Measurements from ENCODE around the gene PARP12. TPM values are rescaled to one million over a fixed set of nuclear protein-coding genes. Genes with fewer than 3 reads are reported as not detected.

PARP12 gene
- total and polyA plus RNA-seq, 9 of the 15 experiments (the other 6 are each of a cell fraction or from before 2014, with no cell fraction given), result 4.6 to 40.4 (median 23.5) TPM

DNA sequence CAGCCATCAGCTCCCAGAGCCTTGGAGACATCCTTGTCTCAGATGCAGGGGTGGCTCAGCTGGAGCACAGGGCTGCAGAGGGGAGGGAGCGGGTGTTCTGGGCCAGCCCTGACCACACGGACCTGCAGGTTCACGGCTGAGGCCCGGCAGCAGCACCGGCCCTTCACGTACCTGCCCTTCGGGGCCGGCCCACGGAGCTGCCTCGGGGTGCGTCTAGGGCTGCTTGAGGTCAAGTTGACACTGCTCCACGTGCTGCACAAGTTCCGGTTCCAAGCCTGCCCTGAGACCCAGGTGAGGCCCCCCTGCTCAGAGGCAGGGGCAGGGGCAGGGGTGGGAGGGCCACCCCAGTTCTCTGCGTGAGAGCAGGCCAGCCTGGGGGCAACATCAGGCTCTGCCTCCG, 45.2 kb downstream of the PARP12 start (continued):
- TF ChIP-seq ZNF3 (CRISPR knock-in tag; IDR thresholded peaks at IDR 0.05), result no peak
- TF ChIP-seq, protein P1, sequence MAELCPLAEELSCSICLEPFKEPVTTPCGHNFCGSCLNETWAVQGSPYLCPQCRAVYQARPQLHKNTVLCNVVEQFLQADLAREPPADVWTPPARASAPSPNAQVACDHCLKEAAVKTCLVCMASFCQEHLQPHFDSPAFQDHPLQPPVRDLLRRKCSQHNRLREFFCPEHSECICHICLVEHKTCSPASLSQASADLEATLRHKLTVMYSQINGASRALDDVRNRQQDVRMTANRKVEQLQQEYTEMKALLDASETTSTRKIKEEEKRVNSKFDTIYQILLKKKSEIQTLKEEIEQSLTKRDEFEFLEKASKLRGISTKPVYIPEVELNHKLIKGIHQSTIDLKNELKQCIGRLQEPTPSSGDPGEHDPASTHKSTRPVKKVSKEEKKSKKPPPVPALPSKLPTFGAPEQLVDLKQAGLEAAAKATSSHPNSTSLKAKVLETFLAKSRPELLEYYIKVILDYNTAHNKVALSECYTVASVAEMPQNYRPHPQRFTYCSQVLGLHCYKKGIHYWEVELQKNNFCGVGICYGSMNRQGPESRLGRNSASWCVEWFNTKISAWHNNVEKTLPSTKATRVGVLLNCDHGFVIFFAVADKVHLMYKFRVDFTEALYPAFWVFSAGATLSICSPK (IDR thresholded peaks at IDR 0.05; ENCODE audit: borderline replicate concordance), result no peak
- TF ChIP-seq KAT2B (IDR thresholded peaks at IDR 0.05; ENCODE audit: low read depth, low read length), result no peak
- no peak for TF ChIP-seq SMARCE1 (IDR thresholded peaks at IDR 0.05)
- TF ChIP-seq MAFG (tag; conservative IDR thresholded peaks at IDR 0.05), result no peak
- 0 out of 2 replicates have a peak, but pooled peaks have one; percentile 39 for TF ChIP-seq TGIF2 (CRISPR knock-in tag; IDR thresholded peaks at IDR 0.05)
- TF ChIP-seq, protein P2, sequence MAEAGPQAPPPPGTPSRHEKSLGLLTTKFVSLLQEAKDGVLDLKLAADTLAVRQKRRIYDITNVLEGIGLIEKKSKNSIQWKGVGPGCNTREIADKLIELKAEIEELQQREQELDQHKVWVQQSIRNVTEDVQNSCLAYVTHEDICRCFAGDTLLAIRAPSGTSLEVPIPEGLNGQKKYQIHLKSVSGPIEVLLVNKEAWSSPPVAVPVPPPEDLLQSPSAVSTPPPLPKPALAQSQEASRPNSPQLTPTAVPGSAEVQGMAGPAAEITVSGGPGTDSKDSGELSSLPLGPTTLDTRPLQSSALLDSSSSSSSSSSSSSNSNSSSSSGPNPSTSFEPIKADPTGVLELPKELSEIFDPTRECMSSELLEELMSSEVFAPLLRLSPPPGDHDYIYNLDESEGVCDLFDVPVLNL (CRISPR knock-in tag; IDR thresholded peaks at IDR 0.05; ENCODE audit: low read depth), result no peak
- TF ChIP-seq CCNT2 (IDR thresholded peaks at IDR 0.05; ENCODE audit: borderline replicate concordance, extremely low read depth, insufficient read length, low read depth, low read length), result no peak
- TF ChIP-seq STAG1 (CRISPR knock-in tag; IDR thresholded peaks at IDR 0.05; ENCODE audit: borderline replicate concordance), result 0 out of 2 replicates have a peak, but pooled peaks have one; percentile 5
- TF ChIP-seq, protein P3, sequence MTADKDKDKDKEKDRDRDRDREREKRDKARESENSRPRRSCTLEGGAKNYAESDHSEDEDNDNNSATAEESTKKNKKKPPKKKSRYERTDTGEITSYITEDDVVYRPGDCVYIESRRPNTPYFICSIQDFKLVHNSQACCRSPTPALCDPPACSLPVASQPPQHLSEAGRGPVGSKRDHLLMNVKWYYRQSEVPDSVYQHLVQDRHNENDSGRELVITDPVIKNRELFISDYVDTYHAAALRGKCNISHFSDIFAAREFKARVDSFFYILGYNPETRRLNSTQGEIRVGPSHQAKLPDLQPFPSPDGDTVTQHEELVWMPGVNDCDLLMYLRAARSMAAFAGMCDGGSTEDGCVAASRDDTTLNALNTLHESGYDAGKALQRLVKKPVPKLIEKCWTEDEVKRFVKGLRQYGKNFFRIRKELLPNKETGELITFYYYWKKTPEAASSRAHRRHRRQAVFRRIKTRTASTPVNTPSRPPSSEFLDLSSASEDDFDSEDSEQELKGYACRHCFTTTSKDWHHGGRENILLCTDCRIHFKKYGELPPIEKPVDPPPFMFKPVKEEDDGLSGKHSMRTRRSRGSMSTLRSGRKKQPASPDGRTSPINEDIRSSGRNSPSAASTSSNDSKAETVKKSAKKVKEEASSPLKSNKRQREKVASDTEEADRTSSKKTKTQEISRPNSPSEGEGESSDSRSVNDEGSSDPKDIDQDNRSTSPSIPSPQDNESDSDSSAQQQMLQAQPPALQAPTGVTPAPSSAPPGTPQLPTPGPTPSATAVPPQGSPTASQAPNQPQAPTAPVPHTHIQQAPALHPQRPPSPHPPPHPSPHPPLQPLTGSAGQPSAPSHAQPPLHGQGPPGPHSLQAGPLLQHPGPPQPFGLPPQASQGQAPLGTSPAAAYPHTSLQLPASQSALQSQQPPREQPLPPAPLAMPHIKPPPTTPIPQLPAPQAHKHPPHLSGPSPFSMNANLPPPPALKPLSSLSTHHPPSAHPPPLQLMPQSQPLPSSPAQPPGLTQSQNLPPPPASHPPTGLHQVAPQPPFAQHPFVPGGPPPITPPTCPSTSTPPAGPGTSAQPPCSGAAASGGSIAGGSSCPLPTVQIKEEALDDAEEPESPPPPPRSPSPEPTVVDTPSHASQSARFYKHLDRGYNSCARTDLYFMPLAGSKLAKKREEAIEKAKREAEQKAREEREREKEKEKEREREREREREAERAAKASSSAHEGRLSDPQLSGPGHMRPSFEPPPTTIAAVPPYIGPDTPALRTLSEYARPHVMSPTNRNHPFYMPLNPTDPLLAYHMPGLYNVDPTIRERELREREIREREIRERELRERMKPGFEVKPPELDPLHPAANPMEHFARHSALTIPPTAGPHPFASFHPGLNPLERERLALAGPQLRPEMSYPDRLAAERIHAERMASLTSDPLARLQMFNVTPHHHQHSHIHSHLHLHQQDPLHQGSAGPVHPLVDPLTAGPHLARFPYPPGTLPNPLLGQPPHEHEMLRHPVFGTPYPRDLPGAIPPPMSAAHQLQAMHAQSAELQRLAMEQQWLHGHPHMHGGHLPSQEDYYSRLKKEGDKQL (CRISPR knock-in tag; IDR thresholded peaks at IDR 0.05; ENCODE audit: borderline replicate concordance), result peak; percentile 43; the same call in 1 of the 2 replicates
- TF ChIP-seq, protein P4, sequence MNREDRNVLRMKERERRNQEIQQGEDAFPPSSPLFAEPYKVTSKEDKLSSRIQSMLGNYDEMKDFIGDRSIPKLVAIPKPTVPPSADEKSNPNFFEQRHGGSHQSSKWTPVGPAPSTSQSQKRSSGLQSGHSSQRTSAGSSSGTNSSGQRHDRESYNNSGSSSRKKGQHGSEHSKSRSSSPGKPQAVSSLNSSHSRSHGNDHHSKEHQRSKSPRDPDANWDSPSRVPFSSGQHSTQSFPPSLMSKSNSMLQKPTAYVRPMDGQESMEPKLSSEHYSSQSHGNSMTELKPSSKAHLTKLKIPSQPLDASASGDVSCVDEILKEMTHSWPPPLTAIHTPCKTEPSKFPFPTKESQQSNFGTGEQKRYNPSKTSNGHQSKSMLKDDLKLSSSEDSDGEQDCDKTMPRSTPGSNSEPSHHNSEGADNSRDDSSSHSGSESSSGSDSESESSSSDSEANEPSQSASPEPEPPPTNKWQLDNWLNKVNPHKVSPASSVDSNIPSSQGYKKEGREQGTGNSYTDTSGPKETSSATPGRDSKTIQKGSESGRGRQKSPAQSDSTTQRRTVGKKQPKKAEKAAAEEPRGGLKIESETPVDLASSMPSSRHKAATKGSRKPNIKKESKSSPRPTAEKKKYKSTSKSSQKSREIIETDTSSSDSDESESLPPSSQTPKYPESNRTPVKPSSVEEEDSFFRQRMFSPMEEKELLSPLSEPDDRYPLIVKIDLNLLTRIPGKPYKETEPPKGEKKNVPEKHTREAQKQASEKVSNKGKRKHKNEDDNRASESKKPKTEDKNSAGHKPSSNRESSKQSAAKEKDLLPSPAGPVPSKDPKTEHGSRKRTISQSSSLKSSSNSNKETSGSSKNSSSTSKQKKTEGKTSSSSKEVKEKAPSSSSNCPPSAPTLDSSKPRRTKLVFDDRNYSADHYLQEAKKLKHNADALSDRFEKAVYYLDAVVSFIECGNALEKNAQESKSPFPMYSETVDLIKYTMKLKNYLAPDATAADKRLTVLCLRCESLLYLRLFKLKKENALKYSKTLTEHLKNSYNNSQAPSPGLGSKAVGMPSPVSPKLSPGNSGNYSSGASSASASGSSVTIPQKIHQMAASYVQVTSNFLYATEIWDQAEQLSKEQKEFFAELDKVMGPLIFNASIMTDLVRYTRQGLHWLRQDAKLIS (CRISPR knock-in tag; IDR thresholded peaks at IDR 0.05), result 0 out of 2 replicates have a peak, but pooled peaks have one; percentile 28

Data from K562 (cell line).